Fibroblast of mammary gland (primary cell): ENCODE data around the gene SEC23B.

Experiments
- DNase-seq: peaks from one replicate; pipeline ENCODE4 v3.0.0-alpha.2; 2010; ENCODE audit warnings: low read depth
- H3K4me3 ChIP-seq: 2 replicates; pipeline ENCODE4 v1.5.1; 2011; ENCODE audit warnings: low read depth, mild to moderate bottlenecking, low read length, moderate library complexity; ENCODE audit not compliant: control insufficient read depth
- TF ChIP-seq, protein P1 (sequence below): conservative IDR thresholded peaks from 2 replicates; pipeline ENCODE4 v1.5.1; 2011; ENCODE audit warnings: low read depth, low read length, inconsistent platforms; ENCODE audit not compliant: control insufficient read depth, insufficient read depth

SEC23B gene

DNA sequence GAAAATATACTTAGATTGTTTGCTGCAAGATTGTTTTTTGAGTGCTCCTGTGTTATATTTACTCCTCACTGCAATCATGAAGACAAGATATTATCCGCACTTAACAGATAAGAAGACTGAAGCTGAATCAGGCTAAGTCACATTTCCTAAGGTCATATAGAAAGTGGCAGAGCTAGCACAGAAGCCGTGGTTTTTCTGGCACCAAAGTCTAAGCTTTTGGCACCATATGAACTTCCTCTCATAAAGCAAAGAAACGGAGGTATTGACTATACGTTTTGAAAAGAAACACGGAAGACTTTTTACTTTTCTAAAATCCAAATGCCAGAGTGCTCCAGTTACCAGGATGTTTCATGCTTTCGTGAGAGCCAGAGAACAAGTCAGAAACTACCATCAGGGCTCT, 70.8 kb downstream of the SEC23B start:
- no peak for DNase-seq
- no peak overlapping the region for H3K4me3 ChIP-seq
- TF ChIP-seq, protein P1, sequence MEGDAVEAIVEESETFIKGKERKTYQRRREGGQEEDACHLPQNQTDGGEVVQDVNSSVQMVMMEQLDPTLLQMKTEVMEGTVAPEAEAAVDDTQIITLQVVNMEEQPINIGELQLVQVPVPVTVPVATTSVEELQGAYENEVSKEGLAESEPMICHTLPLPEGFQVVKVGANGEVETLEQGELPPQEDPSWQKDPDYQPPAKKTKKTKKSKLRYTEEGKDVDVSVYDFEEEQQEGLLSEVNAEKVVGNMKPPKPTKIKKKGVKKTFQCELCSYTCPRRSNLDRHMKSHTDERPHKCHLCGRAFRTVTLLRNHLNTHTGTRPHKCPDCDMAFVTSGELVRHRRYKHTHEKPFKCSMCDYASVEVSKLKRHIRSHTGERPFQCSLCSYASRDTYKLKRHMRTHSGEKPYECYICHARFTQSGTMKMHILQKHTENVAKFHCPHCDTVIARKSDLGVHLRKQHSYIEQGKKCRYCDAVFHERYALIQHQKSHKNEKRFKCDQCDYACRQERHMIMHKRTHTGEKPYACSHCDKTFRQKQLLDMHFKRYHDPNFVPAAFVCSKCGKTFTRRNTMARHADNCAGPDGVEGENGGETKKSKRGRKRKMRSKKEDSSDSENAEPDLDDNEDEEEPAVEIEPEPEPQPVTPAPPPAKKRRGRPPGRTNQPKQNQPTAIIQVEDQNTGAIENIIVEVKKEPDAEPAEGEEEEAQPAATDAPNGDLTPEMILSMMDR: no peak

DNA sequence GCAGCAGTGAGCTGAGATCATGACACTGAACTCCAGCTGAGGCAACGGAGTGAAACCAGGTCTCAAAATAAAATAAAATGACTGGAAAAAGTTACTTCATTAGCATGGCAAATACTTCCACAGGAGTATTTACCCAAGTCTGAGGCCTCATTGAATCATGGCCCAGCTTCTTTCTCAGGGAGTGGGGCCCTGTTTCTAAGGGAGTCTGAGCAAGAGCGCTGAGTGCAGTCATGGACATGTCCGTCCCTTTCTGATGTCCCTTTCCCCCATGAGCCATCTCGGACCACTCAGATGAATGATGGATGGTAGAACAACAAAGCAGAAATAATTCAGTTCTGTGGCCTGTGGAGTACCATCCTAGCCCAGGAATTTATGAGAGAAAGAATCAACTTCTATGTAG, 72.3 kb downstream of the SEC23B start:
- TF ChIP-seq, protein P1: no peak
- no peak overlapping the region for H3K4me3 ChIP-seq
- no peak for DNase-seq

DNA sequence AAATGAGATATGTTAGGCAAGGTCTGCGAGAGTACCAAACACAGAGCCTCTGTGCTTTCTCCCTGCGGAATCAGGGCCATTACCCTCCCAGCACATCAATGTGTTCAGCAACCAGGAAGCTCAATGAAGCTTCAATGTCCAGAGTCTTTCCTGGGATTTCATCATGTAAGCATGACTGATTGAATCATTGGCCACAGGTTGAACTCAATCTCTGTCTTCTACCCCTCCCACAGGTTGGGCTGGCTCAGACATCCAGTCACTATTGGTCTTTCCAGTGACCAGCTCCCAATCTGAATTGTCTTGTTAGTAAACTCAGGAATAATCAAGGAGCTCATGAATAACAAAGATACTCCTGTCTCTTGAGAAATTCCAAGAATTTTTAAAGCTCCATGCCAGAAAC, 77.4 kb downstream of the SEC23B start:
- TF ChIP-seq, protein P1: no peak
- H3K4me3 ChIP-seq: no peak overlapping the region
- DNase-seq: peak; percentile 21

DNA sequence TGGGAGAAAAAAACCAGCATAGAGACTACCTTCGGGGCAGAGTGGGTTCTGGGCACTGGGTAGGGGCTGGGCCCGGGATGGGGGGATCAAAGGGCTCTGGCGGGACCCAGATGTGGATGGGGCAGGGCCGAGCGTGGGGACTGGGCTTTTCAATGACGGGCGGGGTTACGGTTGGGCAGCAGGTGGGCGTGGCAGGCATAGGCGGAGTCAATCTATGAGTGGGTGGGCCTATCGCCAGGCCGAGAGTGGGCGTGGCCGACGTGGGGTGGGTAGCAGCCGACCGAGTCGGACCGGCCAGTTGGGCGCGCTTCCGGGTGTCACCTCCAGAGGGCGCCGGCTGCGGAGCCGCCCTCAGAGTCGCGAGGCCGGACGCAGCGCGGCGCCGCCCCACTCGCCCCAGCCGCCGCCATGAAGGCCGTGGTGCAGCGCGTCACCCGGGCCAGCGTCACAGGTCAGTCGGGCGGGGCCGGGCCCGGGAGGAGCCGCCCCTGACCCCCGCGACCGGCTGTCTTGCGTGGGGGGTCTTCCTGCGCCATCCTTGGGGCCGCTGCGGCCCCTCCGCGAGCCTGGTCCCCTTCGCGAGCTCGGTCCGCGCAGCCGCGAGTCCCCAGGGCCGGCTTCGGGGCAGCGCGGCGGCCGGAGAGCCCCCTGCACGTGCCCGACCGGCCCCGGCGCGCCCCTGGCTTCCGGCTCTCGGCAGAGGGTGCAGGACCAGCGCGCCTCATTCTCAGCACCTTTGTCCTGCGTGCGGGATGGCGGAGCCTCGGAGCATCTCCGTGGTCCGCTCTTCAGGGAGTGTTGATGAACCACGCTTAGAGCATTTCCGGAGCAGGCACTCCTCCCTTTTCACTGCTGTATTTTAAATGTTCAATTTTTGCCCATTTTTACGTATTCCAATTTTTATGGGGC, 80.2 kb downstream of the SEC23B start, which contains the start of gene DTD1:
Gene DTD1 (plus strand): TSS at position 390 of the 909 bp plus-strand sequence. CDS start 19 bp downstream, at position 409.
- TF ChIP-seq, protein P1: peak; percentile 34
- DNase-seq: peak; percentile 86
- peak within 1 kb of the TSS; percentile 88 for H3K4me3 ChIP-seq

DNA sequence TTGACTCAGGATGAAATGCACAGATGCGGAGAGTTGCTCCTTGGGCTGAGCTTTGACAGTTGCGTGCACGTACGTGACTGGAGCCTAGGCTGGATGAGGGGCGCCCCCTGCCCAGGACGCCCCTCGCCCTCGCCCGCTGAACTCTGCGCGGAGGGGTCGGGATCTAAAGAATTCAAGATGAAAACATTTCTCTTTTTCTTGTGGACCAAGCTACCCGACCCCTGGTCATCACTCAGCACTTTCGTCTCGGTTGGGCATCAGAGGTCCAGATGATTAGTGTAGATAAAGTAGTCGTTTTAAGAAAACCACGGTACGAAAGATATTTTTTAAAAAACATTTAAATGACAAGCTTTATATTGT, 80.8 kb downstream of the SEC23B start:
- peak overlapping the region; percentile 88 for H3K4me3 ChIP-seq
- DNase-seq: no peak

DNA sequence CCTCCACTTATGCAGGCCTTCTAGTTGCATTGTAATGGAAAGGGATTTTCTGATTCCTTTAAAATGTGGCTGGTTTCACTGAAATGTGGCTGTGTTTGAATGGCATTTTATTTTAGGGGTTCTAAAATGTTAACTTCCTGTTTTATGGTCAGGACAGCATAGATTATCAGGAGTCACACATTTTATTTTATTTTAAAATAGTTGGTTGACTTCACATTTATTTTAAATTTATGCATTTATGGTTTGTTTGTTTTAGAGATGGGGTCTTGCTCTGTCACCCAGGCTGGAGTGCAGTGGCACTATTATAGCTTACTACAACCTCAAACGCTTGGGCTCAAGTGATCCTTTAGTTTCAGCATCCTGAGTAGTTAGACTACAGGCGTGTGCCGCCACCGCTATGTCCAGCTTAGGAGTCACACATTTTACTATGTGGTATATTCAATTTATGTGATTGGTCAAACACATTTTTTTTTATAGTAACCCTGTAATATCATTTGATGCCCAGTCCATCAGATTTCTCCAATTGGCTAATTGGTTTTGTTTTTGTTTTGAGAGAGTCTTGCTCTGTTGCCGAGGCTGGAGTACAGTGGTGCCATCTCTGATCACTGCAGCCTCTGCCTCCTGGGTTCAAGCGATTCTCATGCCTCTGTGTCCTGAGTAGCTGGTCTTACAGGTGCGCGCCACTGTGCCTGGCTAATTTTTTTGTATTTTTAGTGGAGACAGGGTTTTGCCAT, 82.4 kb downstream of the SEC23B start:
- TF ChIP-seq, protein P1: no peak
- no peak for DNase-seq

More for the DNA sequence above, 80.8 kb downstream of the SEC23B start:
- TF ChIP-seq, protein P1: no peak

More for the DNA sequence above, 82.4 kb downstream of the SEC23B start:
- no peak overlapping the region for H3K4me3 ChIP-seq
